ENCODE results near the gene LIFR.

Gene LIFR

GRCh38 chr5:38593959-38594358 lies 37.5 kb upstream of the LIFR start:
- no peak for DNase-seq
- H3K27ac Mint-ChIP-seq = no peak overlapping the region
- H3K4me3 Mint-ChIP-seq = no peak overlapping the region
- H3K9me3 Mint-ChIP-seq = no peaks in the 10 kb centered on the region
- peaks cover 10% of the 10 kb centered on the region for H3K27me3 Mint-ChIP-seq
- H3K4me1 Mint-ChIP-seq (ENCODE audit: low read depth) = no peaks in the 10 kb centered on the region
- H3K36me3 Mint-ChIP-seq (ENCODE audit: low read depth) = no peaks in the 10 kb centered on the region

GRCh38 chr5:38591523-38591849 lies 35.0 kb upstream of the LIFR start:
- no peaks in the 10 kb centered on the region for H3K4me1 Mint-ChIP-seq (ENCODE audit: low read depth)
- H3K27me3 Mint-ChIP-seq = peaks cover 13% of the 10 kb centered on the region
- no peaks in the 10 kb centered on the region for H3K36me3 Mint-ChIP-seq (ENCODE audit: low read depth)
- H3K9me3 Mint-ChIP-seq = no peaks in the 10 kb centered on the region
- no peak overlapping the region for H3K27ac Mint-ChIP-seq
- no peak overlapping the region for H3K4me3 Mint-ChIP-seq
- no peak for DNase-seq

- DNase-seq = no peak
- Mint-ChIP-seq H3K4me1 (ENCODE audit: low read depth) (no peaks in the 10 kb centered on the region), H3K27ac (no peak overlapping the region), H3K9me3 (no peaks in the 10 kb centered on the region), H3K27me3 (peaks cover 18% of the 10 kb centered on the region), H3K36me3 (ENCODE audit: low read depth) (no peaks in the 10 kb centered on the region), H3K4me3 (no peak overlapping the region)
Measured at GRCh38 chr5:38590838-38591522, 34.5 kb upstream of the LIFR start.

- Mint-ChIP-seq H3K36me3 (ENCODE audit: low read depth) (no peaks in the 10 kb centered on the region), H3K27me3 (peaks cover 23% of the 10 kb centered on the region), H3K9me3 (no peaks in the 10 kb centered on the region), H3K27ac (no peak overlapping the region), H3K4me1 (ENCODE audit: low read depth) (no peaks in the 10 kb centered on the region), H3K4me3 (no peak overlapping the region)
- no peak for DNase-seq
Measured at GRCh38 chr5:38589629-38590028, 33.2 kb upstream of the LIFR start.

- DNase-seq = no peak
- H3K4me3 Mint-ChIP-seq = no peak overlapping the region
- no peaks in the 10 kb centered on the region for H3K36me3 Mint-ChIP-seq (ENCODE audit: low read depth)
- H3K9me3 Mint-ChIP-seq = no peaks in the 10 kb centered on the region
- H3K4me1 Mint-ChIP-seq (ENCODE audit: low read depth) = peaks cover 4% of the 10 kb centered on the region
- H3K27ac Mint-ChIP-seq = no peak overlapping the region
- peaks cover 54% of the 10 kb centered on the region for H3K27me3 Mint-ChIP-seq
Measured at GRCh38 chr5:38585816-38586215, 29.4 kb upstream of the LIFR start.

- Mint-ChIP-seq H3K4me1 (ENCODE audit: low read depth) (peaks cover 4% of the 10 kb centered on the region), H3K36me3 (ENCODE audit: low read depth) (no peaks in the 10 kb centered on the region), H3K27me3 (peaks cover 65% of the 10 kb centered on the region), H3K9me3 (no peaks in the 10 kb centered on the region), H3K4me3 (no peak overlapping the region), H3K27ac (no peak overlapping the region)
- DNase-seq = no peak
Measured at GRCh38 chr5:38583500-38583899, 27.1 kb upstream of the LIFR start.

- no peaks in the 10 kb centered on the region for H3K9me3 Mint-ChIP-seq
- H3K4me1 Mint-ChIP-seq (ENCODE audit: low read depth) = peaks cover 4% of the 10 kb centered on the region
- no peak overlapping the region for H3K4me3 Mint-ChIP-seq
- no peaks in the 10 kb centered on the region for H3K36me3 Mint-ChIP-seq (ENCODE audit: low read depth)
- H3K27me3 Mint-ChIP-seq = peaks cover 65% of the 10 kb centered on the region
- no peak for DNase-seq
- H3K27ac Mint-ChIP-seq = no peak overlapping the region
Measured at GRCh38 chr5:38582975-38583319, 26.5 kb upstream of the LIFR start.

- DNase-seq = no peak
- Mint-ChIP-seq H3K9me3 (no peaks in the 10 kb centered on the region), H3K4me3 (no peak overlapping the region), H3K4me1 (ENCODE audit: low read depth) (peaks cover 4% of the 10 kb centered on the region), H3K27ac (no peak overlapping the region), H3K27me3 (peaks cover 65% of the 10 kb centered on the region), H3K36me3 (ENCODE audit: low read depth) (no peaks in the 10 kb centered on the region)
Measured at GRCh38 chr5:38582293-38582974, 26.0 kb upstream of the LIFR start.

GRCh38 chr5:38581597-38581996 lies 25.2 kb upstream of the LIFR start:
- H3K9me3 Mint-ChIP-seq = no peaks in the 10 kb centered on the region
- H3K27ac Mint-ChIP-seq = no peak overlapping the region
- no peak overlapping the region for H3K4me3 Mint-ChIP-seq
- peaks cover 61% of the 10 kb centered on the region for H3K27me3 Mint-ChIP-seq
- peaks cover 4% of the 10 kb centered on the region for H3K4me1 Mint-ChIP-seq (ENCODE audit: low read depth)
- H3K36me3 Mint-ChIP-seq (ENCODE audit: low read depth) = no peaks in the 10 kb centered on the region
- DNase-seq = no peak

GRCh38 chr5:38579105-38579504 lies 22.7 kb upstream of the LIFR start:
- H3K27ac Mint-ChIP-seq = no peak overlapping the region
- no peak overlapping the region for H3K4me3 Mint-ChIP-seq
- no peak for DNase-seq
- no peaks in the 10 kb centered on the region for H3K9me3 Mint-ChIP-seq
- H3K4me1 Mint-ChIP-seq (ENCODE audit: low read depth) = peaks cover 4% of the 10 kb centered on the region
- peaks cover 52% of the 10 kb centered on the region for H3K27me3 Mint-ChIP-seq
- no peaks in the 10 kb centered on the region for H3K36me3 Mint-ChIP-seq (ENCODE audit: low read depth)

- peak overlapping the region; percentile 6 for H3K27ac Mint-ChIP-seq
- H3K9me3 Mint-ChIP-seq = no peaks in the 10 kb centered on the region
- no peaks in the 10 kb centered on the region for H3K4me1 Mint-ChIP-seq (ENCODE audit: low read depth)
- H3K27me3 Mint-ChIP-seq = peaks cover 38% of the 10 kb centered on the region
- no peaks in the 10 kb centered on the region for H3K36me3 Mint-ChIP-seq (ENCODE audit: low read depth)
- no peak for DNase-seq
- H3K4me3 Mint-ChIP-seq = no peak overlapping the region
Measured at GRCh38 chr5:38576961-38577684, 20.7 kb upstream of the LIFR start.

GRCh38 chr5:38576442-38576841 lies 20.0 kb upstream of the LIFR start:
- H3K4me3 Mint-ChIP-seq = no peak overlapping the region
- no peaks in the 10 kb centered on the region for H3K4me1 Mint-ChIP-seq (ENCODE audit: low read depth)
- H3K36me3 Mint-ChIP-seq (ENCODE audit: low read depth) = no peaks in the 10 kb centered on the region
- peaks cover 37% of the 10 kb centered on the region for H3K27me3 Mint-ChIP-seq
- no peak for DNase-seq
- no peaks in the 10 kb centered on the region for H3K9me3 Mint-ChIP-seq
- H3K27ac Mint-ChIP-seq = no peak overlapping the region

GRCh38 chr5:38575476-38575875 lies 19.0 kb upstream of the LIFR start:
- H3K27ac Mint-ChIP-seq = no peak overlapping the region
- no peak overlapping the region for H3K4me3 Mint-ChIP-seq
- DNase-seq = no peak
- no peaks in the 10 kb centered on the region for H3K9me3 Mint-ChIP-seq
- H3K27me3 Mint-ChIP-seq = peaks cover 28% of the 10 kb centered on the region
- no peaks in the 10 kb centered on the region for H3K4me1 Mint-ChIP-seq (ENCODE audit: low read depth)
- no peaks in the 10 kb centered on the region for H3K36me3 Mint-ChIP-seq (ENCODE audit: low read depth)

GRCh38 chr5:38574009-38574408 lies 17.6 kb upstream of the LIFR start:
- Mint-ChIP-seq H3K9me3 (no peaks in the 10 kb centered on the region), H3K36me3 (ENCODE audit: low read depth) (no peaks in the 10 kb centered on the region), H3K27me3 (peaks cover 24% of the 10 kb centered on the region), H3K4me1 (ENCODE audit: low read depth) (no peaks in the 10 kb centered on the region), H3K4me3 (no peak overlapping the region), H3K27ac (no peak overlapping the region)
- no peak for DNase-seq

- no peak for DNase-seq
- H3K4me3 Mint-ChIP-seq = no peak overlapping the region
- H3K4me1 Mint-ChIP-seq (ENCODE audit: low read depth) = no peaks in the 10 kb centered on the region
- no peak overlapping the region for H3K27ac Mint-ChIP-seq
- peaks cover 24% of the 10 kb centered on the region for H3K27me3 Mint-ChIP-seq
- H3K9me3 Mint-ChIP-seq = no peaks in the 10 kb centered on the region
- no peaks in the 10 kb centered on the region for H3K36me3 Mint-ChIP-seq (ENCODE audit: low read depth)
Measured at GRCh38 chr5:38573521-38573920, 17.1 kb upstream of the LIFR start.

Data from activated T-cell treated with anti-CD3 and anti-CD28 coated beads, Interleukin-2, amount 50 U/mL, for 24 hours (primary cell).